ENCODE measurements around the gene ATP1A1. TPM values are rescaled to one million over a fixed set of nuclear protein-coding genes. Genes with fewer than 3 reads are reported as not detected.
A peak's percentile ranks its signal among the peaks of the same experiment; 100 is the strongest.

The ATP1A1 gene
- total and polyA plus RNA-seq, 2 experiments from 2014 or later, result 117 to 202 TPM

DNA sequence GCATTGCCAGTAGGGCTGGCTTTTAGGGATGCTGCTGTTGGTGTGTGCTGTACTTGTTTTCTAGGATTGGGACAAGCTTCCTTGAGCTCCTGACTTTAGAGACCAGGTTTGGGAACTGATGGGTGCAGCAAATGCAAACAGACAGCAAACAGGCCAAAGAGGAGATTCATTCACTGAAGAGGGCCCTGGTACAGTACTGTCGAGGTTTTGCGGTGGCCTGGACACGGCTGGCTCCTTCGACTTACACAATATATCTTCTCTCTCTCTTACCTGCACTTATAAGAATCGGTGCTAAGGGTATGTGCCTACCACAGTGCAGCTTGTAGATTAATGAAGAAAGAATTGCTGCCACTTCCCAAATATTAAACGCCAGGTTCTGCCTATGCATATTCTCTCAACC lies 44.6 kb downstream of the ATP1A1 start (continued):
- TF ChIP-seq REST (IDR thresholded peaks at IDR 0.05; ENCODE audit: unreplicated experiment), result no peak
- TF ChIP-seq JUNB (IDR thresholded peaks at IDR 0.05; ENCODE audit: unreplicated experiment), result no peak
- no peak for TF ChIP-seq EZH2 (IDR thresholded peaks at IDR 0.05; ENCODE audit: low read depth, unreplicated experiment)
- no peak for TF ChIP-seq EZH2phosphoT487 (IDR thresholded peaks at IDR 0.05; ENCODE audit: unreplicated experiment)
- TF ChIP-seq CTCF (conservative IDR thresholded peaks at IDR 0.05; ENCODE audit: low read depth in 2 of 2), result no peak
- TF ChIP-seq CREB1 (CRISPR knock-in tag; IDR thresholded peaks at IDR 0.05; ENCODE audit: low read depth), result no peak
- no peak for TF ChIP-seq ZNF114 (CRISPR knock-in tag; IDR thresholded peaks at IDR 0.05)

DNA sequence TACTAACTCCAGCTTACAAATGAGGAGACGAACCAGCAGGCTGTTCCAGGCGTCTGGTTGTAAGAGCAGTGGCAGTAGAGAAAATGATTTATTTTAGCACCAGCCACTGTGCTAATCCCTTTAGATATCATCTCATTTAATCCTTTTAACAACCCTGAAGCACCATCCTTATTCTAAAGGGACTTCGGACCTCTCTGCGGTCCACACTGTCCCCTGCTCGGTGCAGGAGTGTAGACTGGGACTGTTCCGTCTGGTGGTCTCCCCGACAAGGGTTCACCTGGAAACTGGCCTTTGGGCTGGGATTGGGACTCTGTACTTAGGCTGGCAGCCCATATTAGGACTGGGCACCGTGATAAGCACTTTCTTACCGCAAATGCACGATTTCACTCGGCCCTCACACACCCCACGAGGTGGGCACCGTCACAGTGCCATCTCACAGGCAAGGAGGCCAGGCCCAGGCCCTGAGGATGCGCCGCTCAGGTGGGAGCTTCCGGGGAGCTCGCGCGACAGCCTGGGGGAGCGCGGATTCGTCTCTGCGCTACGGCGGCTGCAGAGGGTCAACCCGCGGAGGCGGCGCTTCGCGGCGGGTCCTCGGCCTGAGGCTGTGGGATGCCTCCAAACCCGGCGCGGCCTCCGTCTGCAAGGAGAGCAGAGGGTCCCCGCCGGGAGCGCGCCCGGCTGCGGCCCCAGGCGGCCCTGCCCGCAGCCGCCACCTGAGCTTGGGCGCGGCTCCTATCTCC lies 45.2 kb downstream of the ATP1A1 start:
- H3K36me3 Mint-ChIP-seq (ENCODE audit: low read depth), result no peaks in the 10 kb centered on the region

More for the DNA sequence above, 45.2 kb downstream of the ATP1A1 start:
- Mint-ChIP-seq H3K4me1 (peaks cover 10% of the 10 kb centered on the region; the same call in 2 of the 3 replicates), H3K4me3 (peak overlapping the region; percentile 91), H3K27me3 (ENCODE audit: insufficient read depth, low read depth, poor library complexity) (no peaks in the 10 kb centered on the region), H3K27ac (peak overlapping the region; percentile 87), H3K9me3 (no peaks in the 10 kb centered on the region)
- peak; percentile 88 for ATAC-seq
- H3K79me2 ChIP-seq (replicated peaks; ENCODE audit: insufficient read depth), result no peaks in the 10 kb centered on the region
- H3K27me3 ChIP-seq (ENCODE audit: insufficient read depth), result no peaks in the 10 kb centered on the region
- no peaks in the 10 kb centered on the region for H4K20me1 ChIP-seq (replicated peaks; ENCODE audit: insufficient read depth)
- TF ChIP-seq, protein P1, sequence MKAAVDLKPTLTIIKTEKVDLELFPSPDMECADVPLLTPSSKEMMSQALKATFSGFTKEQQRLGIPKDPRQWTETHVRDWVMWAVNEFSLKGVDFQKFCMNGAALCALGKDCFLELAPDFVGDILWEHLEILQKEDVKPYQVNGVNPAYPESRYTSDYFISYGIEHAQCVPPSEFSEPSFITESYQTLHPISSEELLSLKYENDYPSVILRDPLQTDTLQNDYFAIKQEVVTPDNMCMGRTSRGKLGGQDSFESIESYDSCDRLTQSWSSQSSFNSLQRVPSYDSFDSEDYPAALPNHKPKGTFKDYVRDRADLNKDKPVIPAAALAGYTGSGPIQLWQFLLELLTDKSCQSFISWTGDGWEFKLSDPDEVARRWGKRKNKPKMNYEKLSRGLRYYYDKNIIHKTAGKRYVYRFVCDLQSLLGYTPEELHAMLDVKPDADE (IDR thresholded peaks at IDR 0.05), result no peak
- peak; percentile 84 for TF ChIP-seq POLR2AphosphoS5 (IDR thresholded peaks at IDR 0.05; ENCODE audit: low read depth)
- no peak for TF ChIP-seq CTCF (conservative IDR thresholded peaks at IDR 0.05; ENCODE audit: low read depth in 2 of 2)
- TF ChIP-seq CREB1 (CRISPR knock-in tag; IDR thresholded peaks at IDR 0.05; ENCODE audit: low read depth), result peak; percentile 47; the same call in 1 of the 2 replicates
- no peak for TF ChIP-seq STAT1 (IDR thresholded peaks at IDR 0.05; ENCODE audit: unreplicated experiment)
- no peak for TF ChIP-seq ZNF114 (CRISPR knock-in tag; IDR thresholded peaks at IDR 0.05)
- no peak for TF ChIP-seq NANOG (IDR thresholded peaks at IDR 0.05; ENCODE audit: borderline replicate concordance)
- H3K4me2 ChIP-seq, result peak overlapping the region; percentile 88
- H3K9me2 ChIP-seq (ENCODE audit: insufficient read depth), result no peaks in the 10 kb centered on the region
- H3K4me1 ChIP-seq (ENCODE audit: insufficient read depth), result no peaks in the 10 kb centered on the region; the same call in 1 of the 2 replicates
- peak; percentile 90 for DNase-seq (ENCODE audit: low spot score)
- no peak overlapping the region for H3K27ac ChIP-seq (ENCODE audit: low read depth)
- H3F3A ChIP-seq (replicated peaks; ENCODE audit: low read depth), result no peaks in the 10 kb centered on the region
- peak overlapping the region; percentile 82 for H3K4me3 ChIP-seq
- no peaks in the 10 kb centered on the region for H3K36me3 ChIP-seq (ENCODE audit: insufficient read depth)
- H2AFZ ChIP-seq, result peak overlapping the region; percentile 99
